ENCODE results near the gene PPP1R9B.

The PPP1R9B gene

DNA sequence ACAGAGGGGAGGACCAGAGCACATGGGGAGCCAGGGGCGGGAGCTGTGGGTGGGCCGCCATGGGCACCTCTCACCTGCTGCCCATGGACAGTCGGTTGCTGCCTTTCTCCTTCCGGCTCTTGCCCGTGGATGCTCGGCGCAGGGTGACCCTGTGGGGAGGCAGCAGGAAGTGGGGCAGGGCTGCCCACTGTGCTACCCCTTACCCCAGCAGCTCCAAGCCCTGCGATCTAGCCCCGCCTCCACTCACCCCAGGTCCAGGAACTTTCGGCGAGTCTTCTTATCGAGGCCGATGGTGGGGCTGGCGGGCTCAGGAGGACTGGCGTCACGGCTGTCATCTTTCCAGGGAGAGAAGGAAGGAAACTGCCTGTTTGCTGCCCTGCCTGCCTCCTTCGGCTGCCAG, 34.7 kb downstream of the PPP1R9B start:
- Mint-ChIP-seq H3K9me3 (no peaks in the 10 kb centered on the region), H3K27me3 (ENCODE audit: low read depth) (peaks cover 46% of the 10 kb centered on the region), H3K27ac (no peak overlapping the region), H3K4me3 (no peak overlapping the region), H3K4me1 (ENCODE audit: low read depth) (peaks cover 10% of the 10 kb centered on the region), H3K36me3 (ENCODE audit: low read depth) (no peaks in the 10 kb centered on the region)
- DNase-seq (ENCODE audit: low spot score): no peak

GRCh38 chr17:50114849-50115357, 35.6 kb downstream of the PPP1R9B start:
- H3K27me3 Mint-ChIP-seq (ENCODE audit: low read depth): peaks cover 39% of the 10 kb centered on the region
- H3K36me3 Mint-ChIP-seq (ENCODE audit: low read depth): no peaks in the 10 kb centered on the region
- no peaks in the 10 kb centered on the region for H3K9me3 Mint-ChIP-seq
- no peak overlapping the region for H3K4me3 Mint-ChIP-seq
- peak; percentile 22 for DNase-seq (ENCODE audit: low spot score)
- H3K27ac Mint-ChIP-seq: no peak overlapping the region
- H3K4me1 Mint-ChIP-seq (ENCODE audit: low read depth): peaks cover 10% of the 10 kb centered on the region

GRCh38 chr17:50114401-50114800, 36.1 kb downstream of the PPP1R9B start:
- Mint-ChIP-seq H3K27ac (no peak overlapping the region), H3K36me3 (ENCODE audit: low read depth) (no peaks in the 10 kb centered on the region), H3K27me3 (ENCODE audit: low read depth) (peaks cover 34% of the 10 kb centered on the region), H3K4me1 (ENCODE audit: low read depth) (peaks cover 10% of the 10 kb centered on the region), H3K4me3 (no peak overlapping the region), H3K9me3 (no peaks in the 10 kb centered on the region)
- no peak for DNase-seq (ENCODE audit: low spot score)

DNA sequence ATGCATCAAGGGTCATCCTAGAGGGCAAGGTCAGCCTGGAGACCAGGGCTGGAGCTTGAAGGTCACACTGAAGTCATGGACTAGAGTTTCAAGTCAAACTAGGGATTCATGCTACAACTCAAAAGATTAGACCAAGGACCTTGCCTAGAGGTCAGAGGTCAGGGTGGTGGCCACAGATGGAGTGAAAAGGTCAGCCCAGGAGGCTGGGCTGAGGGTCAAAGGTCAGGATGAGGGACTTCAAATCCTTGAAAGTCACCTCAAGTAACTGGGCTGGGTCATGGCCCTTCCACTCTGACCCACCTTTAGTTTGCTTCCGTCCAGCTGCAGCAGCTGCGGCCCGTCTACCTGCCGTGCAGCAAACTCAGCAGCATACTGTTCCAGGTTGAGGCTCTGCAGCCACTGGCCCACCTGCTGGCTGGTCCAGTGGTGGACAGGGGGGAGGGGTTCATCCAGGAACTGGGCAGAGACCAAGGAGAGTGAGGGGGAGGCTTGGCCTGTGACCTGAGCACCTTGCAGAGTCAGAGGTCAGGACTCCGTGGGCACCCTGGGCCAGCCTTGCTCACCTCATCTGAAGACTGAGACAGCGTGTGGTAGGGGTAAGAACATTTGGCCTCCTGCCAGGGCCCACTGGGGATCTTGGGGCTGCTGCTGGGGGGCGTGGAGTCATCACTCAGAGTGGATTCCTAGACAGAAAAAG, 36.7 kb downstream of the PPP1R9B start:
- no peaks in the 10 kb centered on the region for H3K9me3 Mint-ChIP-seq
- no peak overlapping the region for H3K27ac Mint-ChIP-seq
- no peak for DNase-seq (ENCODE audit: low spot score)
- H3K36me3 Mint-ChIP-seq (ENCODE audit: low read depth): no peaks in the 10 kb centered on the region
- peaks cover 10% of the 10 kb centered on the region for H3K4me1 Mint-ChIP-seq (ENCODE audit: low read depth)
- H3K27me3 Mint-ChIP-seq (ENCODE audit: low read depth): peaks cover 28% of the 10 kb centered on the region
- H3K4me3 Mint-ChIP-seq: no peak overlapping the region

- Mint-ChIP-seq H3K4me3 (no peak overlapping the region), H3K36me3 (ENCODE audit: low read depth) (no peaks in the 10 kb centered on the region), H3K27ac (no peak overlapping the region), H3K4me1 (ENCODE audit: low read depth) (peaks cover 10% of the 10 kb centered on the region), H3K27me3 (ENCODE audit: low read depth) (peaks cover 18% of the 10 kb centered on the region), H3K9me3 (no peaks in the 10 kb centered on the region)
- no peak for DNase-seq (ENCODE audit: low spot score)
Measured at GRCh38 chr17:50112694-50113093, 37.8 kb downstream of the PPP1R9B start.

DNA sequence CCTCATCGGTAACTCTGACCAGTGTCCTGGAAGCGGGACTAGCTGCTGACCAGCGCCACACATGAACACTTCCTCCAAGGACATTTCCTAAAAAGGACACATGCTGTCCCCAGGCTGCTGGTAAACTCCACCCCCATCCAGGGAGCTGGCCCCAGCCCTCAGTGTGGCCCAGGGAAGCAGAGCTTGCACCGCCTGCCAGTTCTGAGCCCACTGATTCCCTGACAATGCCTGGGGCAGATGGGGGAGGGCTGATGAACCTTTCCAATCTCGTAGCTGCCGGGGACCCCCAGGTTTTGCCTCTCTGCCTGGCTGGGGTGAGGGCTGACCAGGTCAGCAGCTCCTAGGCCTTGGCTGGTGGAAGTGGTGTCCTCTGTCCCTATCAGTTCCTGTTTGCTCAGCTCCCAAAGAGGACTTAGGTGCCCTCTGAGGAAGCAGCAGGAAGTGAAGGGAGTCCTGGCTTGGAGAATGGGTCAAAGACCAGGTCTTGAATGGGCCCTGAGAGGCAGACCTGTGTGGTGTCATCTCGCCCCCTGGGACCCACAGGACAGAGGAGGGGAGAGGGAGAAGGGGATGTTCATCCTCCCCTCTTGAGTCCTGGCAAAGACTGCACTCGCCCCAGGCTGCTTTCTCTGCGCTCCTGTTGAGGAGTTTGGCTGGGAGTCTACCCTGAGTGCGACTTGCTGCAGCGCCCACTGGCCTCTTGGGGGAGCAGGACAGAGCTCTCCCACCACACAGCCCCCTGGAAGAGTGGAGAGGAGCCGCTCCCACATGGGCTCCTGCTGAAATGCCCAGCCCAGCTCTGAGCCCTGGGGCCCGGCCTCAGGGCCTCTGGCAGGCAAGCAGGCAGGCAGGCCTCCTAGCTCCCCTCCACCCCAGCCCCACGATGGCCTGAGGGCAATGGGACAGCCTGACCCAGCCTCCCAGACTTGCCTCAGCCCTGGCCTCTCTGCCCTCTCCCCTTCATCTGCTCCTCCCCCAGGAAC, 38.5 kb downstream of the PPP1R9B start:
- DNase-seq (ENCODE audit: low spot score): no peak
- peaks cover 14% of the 10 kb centered on the region for H3K27me3 Mint-ChIP-seq (ENCODE audit: low read depth)
- no peak overlapping the region for H3K27ac Mint-ChIP-seq
- no peaks in the 10 kb centered on the region for H3K36me3 Mint-ChIP-seq (ENCODE audit: low read depth)
- H3K9me3 Mint-ChIP-seq: no peaks in the 10 kb centered on the region
- H3K4me1 Mint-ChIP-seq (ENCODE audit: low read depth): peaks cover 10% of the 10 kb centered on the region
- H3K4me3 Mint-ChIP-seq: no peak overlapping the region

DNA sequence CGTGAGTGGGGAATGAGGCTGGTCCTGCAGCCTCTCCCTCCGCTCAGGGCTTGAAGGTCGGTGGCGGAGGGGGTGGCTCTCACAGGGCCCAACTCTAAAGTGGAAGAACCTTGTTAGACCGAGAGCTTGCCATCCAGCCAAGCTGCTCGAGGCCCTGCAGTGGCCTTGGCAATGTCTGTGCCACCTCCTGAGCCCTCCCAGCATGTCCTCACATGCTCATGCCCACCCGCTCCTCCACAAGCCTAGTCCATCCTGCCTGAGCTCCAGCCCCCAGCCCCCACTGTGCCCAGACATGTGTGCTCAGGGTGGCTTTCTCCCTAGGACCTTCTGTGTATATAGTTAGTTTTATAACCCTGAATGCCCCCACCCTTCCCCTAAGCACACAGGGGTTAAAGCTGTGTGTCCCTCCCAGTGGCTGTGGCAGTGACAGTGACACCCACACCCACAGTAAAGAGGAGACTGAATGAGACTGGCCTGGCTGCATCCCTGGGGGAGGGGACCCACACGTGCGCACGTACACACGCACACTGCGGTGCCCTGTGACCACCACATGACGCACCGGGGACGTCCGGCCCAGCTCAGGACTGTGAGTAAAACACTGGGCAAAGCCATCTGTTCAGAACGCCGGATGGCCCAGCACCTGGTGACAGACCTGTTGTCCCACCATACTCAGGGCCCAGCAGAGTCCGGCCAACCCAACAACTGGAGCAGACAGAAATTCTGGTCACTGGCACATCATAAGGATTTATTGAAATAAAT, 39.7 kb downstream of the PPP1R9B start:
- H3K36me3 Mint-ChIP-seq (ENCODE audit: low read depth): no peaks in the 10 kb centered on the region
- H3K27me3 Mint-ChIP-seq (ENCODE audit: low read depth): peaks cover 5% of the 10 kb centered on the region
- no peak for DNase-seq (ENCODE audit: low spot score)
- H3K4me3 Mint-ChIP-seq: no peak overlapping the region
- no peak overlapping the region for H3K27ac Mint-ChIP-seq
- H3K4me1 Mint-ChIP-seq (ENCODE audit: low read depth): peaks cover 6% of the 10 kb centered on the region
- H3K9me3 Mint-ChIP-seq: no peaks in the 10 kb centered on the region

DNA sequence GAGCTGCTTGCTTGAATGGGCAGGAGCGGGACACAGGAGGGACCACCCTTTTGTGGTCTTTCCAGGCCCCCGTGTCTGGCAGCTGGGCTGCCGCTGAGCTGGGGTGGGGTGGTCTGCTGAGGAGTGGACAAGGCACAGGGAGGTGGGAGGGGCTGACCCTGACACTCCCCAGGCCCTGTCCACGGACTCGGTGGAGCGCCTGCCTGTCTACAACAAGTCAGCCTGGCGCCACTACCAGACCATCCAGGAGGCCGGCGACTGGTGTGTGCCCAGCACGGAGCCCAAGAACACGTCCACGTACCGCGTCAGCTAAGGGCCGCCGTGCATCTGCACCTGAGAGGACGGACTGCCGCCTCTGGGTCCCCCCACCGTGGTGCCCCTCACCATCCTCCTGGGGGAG, 40.7 kb downstream of the PPP1R9B start:
- no peak for DNase-seq (ENCODE audit: low spot score)
- Mint-ChIP-seq H3K9me3 (no peaks in the 10 kb centered on the region), H3K36me3 (ENCODE audit: low read depth) (no peaks in the 10 kb centered on the region), H3K4me1 (ENCODE audit: low read depth) (peaks cover under 1% of the 10 kb centered on the region), H3K27ac (no peak overlapping the region), H3K27me3 (ENCODE audit: low read depth) (no peaks in the 10 kb centered on the region), H3K4me3 (no peak overlapping the region)

- no peaks in the 10 kb centered on the region for H3K27me3 Mint-ChIP-seq (ENCODE audit: low read depth)
Measured at GRCh38 chr17:50109207-50109606, 41.3 kb downstream of the PPP1R9B start.

DNA sequence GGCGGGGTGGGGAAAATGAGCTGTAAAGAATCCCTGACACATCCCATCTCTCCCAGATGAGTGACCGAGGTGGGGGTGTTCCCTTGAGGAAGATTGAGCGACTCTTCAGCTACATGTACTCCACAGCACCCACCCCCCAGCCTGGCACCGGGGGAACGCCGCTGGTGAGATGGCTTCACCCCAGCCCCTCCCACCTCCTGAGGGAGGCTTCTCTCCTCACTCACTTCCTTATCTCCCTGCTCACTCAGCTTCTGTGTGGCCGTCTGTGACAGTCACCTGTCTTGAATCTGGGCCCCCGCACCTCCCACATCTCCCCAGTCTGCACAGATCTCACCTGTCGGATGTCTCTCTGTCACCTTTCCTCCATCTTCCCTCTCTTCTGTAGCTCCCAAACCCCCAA, 41.9 kb downstream of the PPP1R9B start:
- no peaks in the 10 kb centered on the region for H3K4me1 Mint-ChIP-seq (ENCODE audit: low read depth)
- no peaks in the 10 kb centered on the region for H3K36me3 Mint-ChIP-seq (ENCODE audit: low read depth)
- no peak overlapping the region for H3K27ac Mint-ChIP-seq
- H3K9me3 Mint-ChIP-seq: no peaks in the 10 kb centered on the region
- no peaks in the 10 kb centered on the region for H3K27me3 Mint-ChIP-seq (ENCODE audit: low read depth)
- H3K4me3 Mint-ChIP-seq: no peak overlapping the region
- DNase-seq (ENCODE audit: low spot score): no peak

More at GRCh38 chr17:50109207-50109606, 41.3 kb downstream of the PPP1R9B start:
- no peaks in the 10 kb centered on the region for H3K9me3 Mint-ChIP-seq
- H3K27ac Mint-ChIP-seq: no peak overlapping the region
- H3K36me3 Mint-ChIP-seq (ENCODE audit: low read depth): no peaks in the 10 kb centered on the region
- no peaks in the 10 kb centered on the region for H3K4me1 Mint-ChIP-seq (ENCODE audit: low read depth)
- DNase-seq (ENCODE audit: low spot score): no peak
- no peak overlapping the region for H3K4me3 Mint-ChIP-seq

- Mint-ChIP-seq H3K27me3 (ENCODE audit: low read depth) (no peaks in the 10 kb centered on the region), H3K27ac (no peak overlapping the region), H3K9me3 (no peaks in the 10 kb centered on the region), H3K36me3 (ENCODE audit: low read depth) (no peaks in the 10 kb centered on the region), H3K4me1 (ENCODE audit: low read depth) (no peaks in the 10 kb centered on the region), H3K4me3 (no peak overlapping the region)
- DNase-seq (ENCODE audit: low spot score): no peak
Measured at GRCh38 chr17:50107790-50108414, 42.6 kb downstream of the PPP1R9B start.

- Mint-ChIP-seq H3K4me1 (ENCODE audit: low read depth) (no peaks in the 10 kb centered on the region), H3K27me3 (ENCODE audit: low read depth) (no peaks in the 10 kb centered on the region), H3K9me3 (no peaks in the 10 kb centered on the region), H3K27ac (no peak overlapping the region), H3K36me3 (ENCODE audit: low read depth) (no peaks in the 10 kb centered on the region), H3K4me3 (no peak overlapping the region)
- no peak for DNase-seq (ENCODE audit: low spot score)
Measured at GRCh38 chr17:50106393-50107131, 43.9 kb downstream of the PPP1R9B start.

GRCh38 chr17:50105811-50106210, 44.7 kb downstream of the PPP1R9B start:
- Mint-ChIP-seq H3K4me1 (ENCODE audit: low read depth) (no peaks in the 10 kb centered on the region), H3K4me3 (no peak overlapping the region)

More at GRCh38 chr17:50105811-50106210, 44.7 kb downstream of the PPP1R9B start:
- Mint-ChIP-seq H3K9me3 (no peaks in the 10 kb centered on the region), H3K27ac (no peak overlapping the region), H3K27me3 (ENCODE audit: low read depth) (no peaks in the 10 kb centered on the region), H3K36me3 (ENCODE audit: low read depth) (no peaks in the 10 kb centered on the region)
- no peak for DNase-seq (ENCODE audit: low spot score)

Measured in T-helper 2 cell treated with Interferon-gamma antibody and Interleukin-4, amounts not matched to agents 5 μg/mL and 100 μg/mL, for 36 hours (primary cell).